SJSA1 (cell line): ENCODE data around the gene TSPAN4. TPM values are rescaled to one million over a fixed set of nuclear protein-coding genes. Genes with fewer than 3 reads are reported as not detected.

Experiments
- DNase-seq, 2 experiments: peaks; one replicate each; pipeline ENCODE4 v3.0.0-alpha.2; 2015 to 2020; ENCODE audit warnings: low spot score in 2 of 2, low read depth in 1 of 2
- H3K27ac ChIP-seq: fragments of 250-450 bp; sonication (Bioruptor Pico); 2 replicates; pipeline ENCODE4 v1.5.1; 2020; ENCODE audit warnings: mild to moderate bottlenecking, moderate library complexity
- H3K27me3 ChIP-seq: fragments of 250-450 bp; sonication (Bioruptor Pico); replicated peaks from 2 replicates; pipeline ENCODE4 v1.5.1; 2020; ENCODE audit warnings: mild to moderate bottlenecking, moderate library complexity
- H3K36me3 ChIP-seq: fragments of 250-450 bp; sonication (Bioruptor Pico); 2 replicates; pipeline ENCODE4 v1.5.1; 2020; ENCODE audit warnings: mild to moderate bottlenecking
- H3K4me1 ChIP-seq: fragments of 250-450 bp; sonication (Bioruptor Pico); replicated peaks from 2 replicates; pipeline ENCODE4 v1.6.1; 2021; ENCODE audit warnings: mild to moderate bottlenecking
- H3K4me3 ChIP-seq: fragments of 250-450 bp; sonication (Bioruptor Pico); 2 replicates; pipeline ENCODE4 v1.5.1; 2020; ENCODE audit warnings: mild to moderate bottlenecking
- H3K9me3 ChIP-seq: fragments of 250-450 bp; sonication (Bioruptor Pico); replicated peaks from 2 replicates; pipeline ENCODE4 v1.5.1; 2020; ENCODE audit warnings: mild to moderate bottlenecking
- total RNA-seq: library from RNA; depleted of rRNA; stranded (reverse); fragments of >200 nt; shearing (Covaris generic); gene quantifications from 2 replicates; pipeline ENCODE4 v1.2.3, GENCODE V29; 2014

The TSPAN4 gene
- total RNA-seq, 1 experiment from 2014 or later, result 62.5 TPM

- no peaks in the 10 kb centered on the region for H3K4me1 ChIP-seq
- no peaks in the 10 kb centered on the region for H3K9me3 ChIP-seq
- H3K36me3 ChIP-seq, result 0 out of 2 replicates have a peak, but pooled peaks cover 2% of the 10 kb centered on the region
- no peaks in the 10 kb centered on the region for H3K27me3 ChIP-seq
- H3K4me3 ChIP-seq, result no peak overlapping the region
- no peak overlapping the region for H3K27ac ChIP-seq
- DNase-seq, result no peak
Measured at GRCh38 chr11:862696-863022, 20.0 kb downstream of the TSPAN4 start.

- Histone ChIP-seq H3K4me1 (no peaks in the 10 kb centered on the region), H3K27me3 (no peaks in the 10 kb centered on the region), H3K9me3 (no peaks in the 10 kb centered on the region), H3K27ac (no peak overlapping the region), H3K36me3 (0 out of 2 replicates have a peak, but pooled peaks cover 2% of the 10 kb centered on the region), H3K4me3 (no peak overlapping the region)
- no peak for DNase-seq
Measured at GRCh38 chr11:863023-863909, 20.6 kb downstream of the TSPAN4 start.

- no peak overlapping the region for H3K27ac ChIP-seq
- H3K27me3 ChIP-seq, result no peaks in the 10 kb centered on the region
- no peak overlapping the region for H3K4me3 ChIP-seq
- 0 out of 2 replicates have a peak, but pooled peaks cover 2% of the 10 kb centered on the region for H3K36me3 ChIP-seq
- H3K4me1 ChIP-seq, result no peaks in the 10 kb centered on the region
- H3K9me3 ChIP-seq, result no peaks in the 10 kb centered on the region
- no peak for DNase-seq
Measured at GRCh38 chr11:863910-864827, 21.5 kb downstream of the TSPAN4 start.

GRCh38 chr11:864898-865297 is 22.2 kb downstream of the TSPAN4 start:
- Histone ChIP-seq H3K27me3 (no peaks in the 10 kb centered on the region), H3K4me1 (no peaks in the 10 kb centered on the region), H3K4me3 (no peak overlapping the region), H3K27ac (no peak overlapping the region), H3K9me3 (no peaks in the 10 kb centered on the region), H3K36me3 (0 out of 2 replicates have a peak, but pooled peaks cover 2% of the 10 kb centered on the region)
- DNase-seq, result no peak

- no peak overlapping the region for H3K4me3 ChIP-seq
- DNase-seq, result no peak
- no peaks in the 10 kb centered on the region for H3K27me3 ChIP-seq
- 0 out of 2 replicates have a peak, but pooled peaks cover 2% of the 10 kb centered on the region for H3K36me3 ChIP-seq
- H3K4me1 ChIP-seq, result no peaks in the 10 kb centered on the region
- no peak overlapping the region for H3K27ac ChIP-seq
- no peaks in the 10 kb centered on the region for H3K9me3 ChIP-seq
Measured at GRCh38 chr11:865462-866430, 23.1 kb downstream of the TSPAN4 start.

GRCh38 chr11:866481-866880 is 23.8 kb downstream of the TSPAN4 start:
- no peaks in the 10 kb centered on the region for H3K27me3 ChIP-seq
- no peak overlapping the region for H3K4me3 ChIP-seq
- H3K9me3 ChIP-seq, result no peaks in the 10 kb centered on the region
- no peak for DNase-seq
- no peak overlapping the region for H3K27ac ChIP-seq
- H3K36me3 ChIP-seq, result 0 out of 2 replicates have a peak, but pooled peaks cover 2% of the 10 kb centered on the region
- H3K4me1 ChIP-seq, result no peaks in the 10 kb centered on the region

- H3K9me3 ChIP-seq, result no peaks in the 10 kb centered on the region
- no peak for DNase-seq
- no peaks in the 10 kb centered on the region for H3K27me3 ChIP-seq
- H3K4me1 ChIP-seq, result peaks cover 8% of the 10 kb centered on the region; the same call in 1 of the 2 replicates
- no peak overlapping the region for H3K27ac ChIP-seq
- 0 out of 2 replicates have a peak, but pooled peaks cover 2% of the 10 kb centered on the region for H3K36me3 ChIP-seq
- no peak overlapping the region for H3K4me3 ChIP-seq
Measured at GRCh38 chr11:867856-868358, 25.3 kb downstream of the TSPAN4 start.

GRCh38 chr11:868394-868793 is 25.7 kb downstream of the TSPAN4 start:
- Histone ChIP-seq H3K36me3 (0 out of 2 replicates have a peak, but pooled peaks cover 2% of the 10 kb centered on the region), H3K27ac (no peak overlapping the region)
- no peak for DNase-seq

GRCh38 chr11:868802-869201 is 26.1 kb downstream of the TSPAN4 start:
- no peak for DNase-seq
- no peak overlapping the region for H3K27ac ChIP-seq
- 0 out of 2 replicates have a peak, but pooled peaks cover 2% of the 10 kb centered on the region for H3K36me3 ChIP-seq

More at GRCh38 chr11:868394-868793, 25.7 kb downstream of the TSPAN4 start:
- no peaks in the 10 kb centered on the region for H3K9me3 ChIP-seq
- no peak overlapping the region for H3K4me3 ChIP-seq
- H3K4me1 ChIP-seq, result peaks cover 8% of the 10 kb centered on the region; the same call in 1 of the 2 replicates
- H3K27me3 ChIP-seq, result no peaks in the 10 kb centered on the region

GRCh38 chr11:869399-870126 is 26.9 kb downstream of the TSPAN4 start:
- no peak overlapping the region for H3K4me3 ChIP-seq

More at GRCh38 chr11:868802-869201, 26.1 kb downstream of the TSPAN4 start:
- H3K4me3 ChIP-seq, result no peak overlapping the region
- no peaks in the 10 kb centered on the region for H3K27me3 ChIP-seq
- peaks cover 8% of the 10 kb centered on the region; the same call in 1 of the 2 replicates for H3K4me1 ChIP-seq
- H3K9me3 ChIP-seq, result no peaks in the 10 kb centered on the region

GRCh38 chr11:870127-870413 is 27.4 kb downstream of the TSPAN4 start:
- Histone ChIP-seq H3K9me3 (no peaks in the 10 kb centered on the region), H3K27me3 (no peaks in the 10 kb centered on the region), H3K36me3 (no peaks in the 10 kb centered on the region), H3K27ac (no peak overlapping the region), H3K4me3 (no peak overlapping the region), H3K4me1 (peaks cover 8% of the 10 kb centered on the region; the same call in 1 of the 2 replicates)
- no peak for DNase-seq

More at GRCh38 chr11:869399-870126, 26.9 kb downstream of the TSPAN4 start:
- Histone ChIP-seq H3K27me3 (no peaks in the 10 kb centered on the region), H3K9me3 (no peaks in the 10 kb centered on the region), H3K4me1 (peaks cover 8% of the 10 kb centered on the region; the same call in 1 of the 2 replicates), H3K27ac (no peak overlapping the region), H3K36me3 (no peaks in the 10 kb centered on the region)
- no peak for DNase-seq

- no peak for DNase-seq
Measured at GRCh38 chr11:870418-870817, 27.8 kb downstream of the TSPAN4 start.

More at GRCh38 chr11:870418-870817, 27.8 kb downstream of the TSPAN4 start:
- Histone ChIP-seq H3K27ac (no peak overlapping the region), H3K9me3 (no peaks in the 10 kb centered on the region), H3K36me3 (no peaks in the 10 kb centered on the region), H3K4me1 (peaks cover 8% of the 10 kb centered on the region; the same call in 1 of the 2 replicates), H3K4me3 (no peak overlapping the region), H3K27me3 (no peaks in the 10 kb centered on the region)
